ENCODE results near the gene UBL7. TPM values are rescaled to one million over a fixed set of nuclear protein-coding genes. Genes with fewer than 3 reads are reported as not detected.

The UBL7 gene
- total and polyA plus RNA-seq, 5 experiments from 2014 or later: 49.0 to 151 (median 113) TPM

- Mint-ChIP-seq H3K27me3 (no peaks in the 10 kb centered on the region), H3K36me3 (peaks cover 0 to under 1% (median 0%) of the 10 kb centered on the region in 3 donors), H3K27ac (peak overlapping the region in 1 of 10 donors; percentile 20), H3K4me3 (no peak overlapping the region), H3K4me1 (peaks cover 17 to 32% (median 26%) of the 10 kb centered on the region in 4 donors), H3K9me3 (no peaks in the 10 kb centered on the region)
- POLR2A ChIA-PET: no interaction called here
- DNase-seq: no peak
- ATAC-seq: no peak
Observed at GRCh38 chr15:74417670-74418069, 43.3 kb downstream of the UBL7 start.

- Mint-ChIP-seq H3K4me3 (no peak overlapping the region), H3K36me3 (no peaks in the 10 kb centered on the region), H3K9me3 (no peaks in the 10 kb centered on the region), H3K27me3 (no peaks in the 10 kb centered on the region), H3K4me1 (peaks cover 17 to 32% (median 24%) of the 10 kb centered on the region in 4 donors), H3K27ac (no peak overlapping the region)
- DNase-seq (no peak), ATAC-seq (no peak)
- POLR2A ChIA-PET: no interaction called here
Observed at GRCh38 chr15:74417225-74417624, 43.7 kb downstream of the UBL7 start.

- POLR2A ChIA-PET: no interaction called here
- ATAC-seq: no peak
- Mint-ChIP-seq H3K4me1 (peaks cover 17 to 32% (median 22%) of the 10 kb centered on the region in 4 donors), H3K27me3 (no peaks in the 10 kb centered on the region), H3K9me3 (no peaks in the 10 kb centered on the region), H3K36me3 (no peaks in the 10 kb centered on the region), H3K4me3 (peak overlapping the region in 1 of 10 donors; percentile 2), H3K27ac (peak overlapping the region in 6 of 10 donors; percentile 30 to 75 (median 48))
- no peak for DNase-seq
Observed at GRCh38 chr15:74415966-74416916, 44.7 kb downstream of the UBL7 start.

GRCh38 chr15:74414603-74415338 is 46.2 kb downstream of the UBL7 start:
- Mint-ChIP-seq H3K27me3 (no peaks in the 10 kb centered on the region), H3K36me3 (peaks cover 0 to 6% (median 0%) of the 10 kb centered on the region in 3 donors), H3K27ac (peak overlapping the region in 1 of 10 donors; percentile 34), H3K4me1 (peaks cover 10 to 23% (median 18%) of the 10 kb centered on the region in 4 donors), H3K4me3 (no peak overlapping the region), H3K9me3 (no peaks in the 10 kb centered on the region)
- DNase-seq (no peak), ATAC-seq (no peak)
- POLR2A ChIA-PET: no interaction called here

- POLR2A ChIA-PET: no interaction called here
Observed at GRCh38 chr15:74414081-74414580, 46.8 kb downstream of the UBL7 start.

GRCh38 chr15:74413350-74414080 is 47.4 kb downstream of the UBL7 start:
- DNase-seq (no peak), ATAC-seq (no peak)
- H3K27ac Mint-ChIP-seq: peak overlapping the region in 2 of 10 donors; percentile 27 to 42
- no peak overlapping the region for H3K4me3 Mint-ChIP-seq
- H3K36me3 Mint-ChIP-seq: peaks cover 0 to 6% (median 0%) of the 10 kb centered on the region in 3 donors
- POLR2A ChIA-PET: no interaction called here
- H3K9me3 Mint-ChIP-seq: no peaks in the 10 kb centered on the region
- H3K4me1 Mint-ChIP-seq: peaks cover 10 to 23% (median 17%) of the 10 kb centered on the region in 4 donors
- no peaks in the 10 kb centered on the region for H3K27me3 Mint-ChIP-seq

More at GRCh38 chr15:74414081-74414580, 46.8 kb downstream of the UBL7 start:
- no peaks in the 10 kb centered on the region for H3K27me3 Mint-ChIP-seq
- H3K27ac Mint-ChIP-seq: peak overlapping the region in 2 of 10 donors; percentile 27 to 34
- H3K4me1 Mint-ChIP-seq: peaks cover 10 to 23% (median 17%) of the 10 kb centered on the region in 4 donors
- ATAC-seq (no peak), DNase-seq (no peak)
- no peak overlapping the region for H3K4me3 Mint-ChIP-seq
- H3K9me3 Mint-ChIP-seq: no peaks in the 10 kb centered on the region
- H3K36me3 Mint-ChIP-seq: peaks cover 0 to 6% (median 0%) of the 10 kb centered on the region in 3 donors

- Mint-ChIP-seq H3K9me3 (no peaks in the 10 kb centered on the region), H3K36me3 (peaks cover 0 to 6% (median 0%) of the 10 kb centered on the region in 3 donors), H3K27me3 (no peaks in the 10 kb centered on the region), H3K4me3 (no peak overlapping the region), H3K4me1 (peaks cover 10 to 23% (median 17%) of the 10 kb centered on the region in 4 donors), H3K27ac (no peak overlapping the region)
- ATAC-seq (no peak), DNase-seq (no peak)
- POLR2A ChIA-PET: interaction anchor here (0.6 to 1.0 kb wide), 2 partner anchors 9 to 164 kb away, joined by 3 read pairs; no protein-coding TSS in a partner anchor
Observed at GRCh38 chr15:74412159-74412558, 48.8 kb downstream of the UBL7 start.

GRCh38 chr15:74411686-74412085 is 49.3 kb downstream of the UBL7 start:
- Mint-ChIP-seq H3K27me3 (no peaks in the 10 kb centered on the region), H3K27ac (no peak overlapping the region), H3K36me3 (peaks cover 0 to 6% (median 0%) of the 10 kb centered on the region in 3 donors), H3K4me1 (peaks cover 12 to 23% (median 18%) of the 10 kb centered on the region in 4 donors), H3K9me3 (no peaks in the 10 kb centered on the region), H3K4me3 (no peak overlapping the region)
- POLR2A ChIA-PET: interaction anchor here (0.6 to 1.0 kb wide), 2 partner anchors 9 to 164 kb away, joined by 3 read pairs; no protein-coding TSS in a partner anchor
- ATAC-seq (no peak), DNase-seq (no peak)

GRCh38 chr15:74410502-74410901 is 50.5 kb downstream of the UBL7 start:
- Mint-ChIP-seq H3K4me3 (no peak overlapping the region), H3K27ac (no peak overlapping the region), H3K27me3 (no peaks in the 10 kb centered on the region), H3K9me3 (no peaks in the 10 kb centered on the region), H3K36me3 (peaks cover 0 to 6% (median 0%) of the 10 kb centered on the region in 3 donors), H3K4me1 (peaks cover 11 to 13% (median 12%) of the 10 kb centered on the region in 4 donors)
- ATAC-seq (no peak), DNase-seq (no peak)
- POLR2A ChIA-PET: no interaction called here

- Mint-ChIP-seq H3K27me3 (no peaks in the 10 kb centered on the region), H3K4me3 (no peak overlapping the region), H3K9me3 (no peaks in the 10 kb centered on the region), H3K4me1 (peaks cover 3 to 16% (median 5%) of the 10 kb centered on the region in 4 donors), H3K36me3 (peaks cover 0 to 6% (median 0%) of the 10 kb centered on the region in 3 donors), H3K27ac (no peak overlapping the region)
- POLR2A ChIA-PET: no interaction called here
- DNase-seq: no peak
- ATAC-seq: no peak
Observed at GRCh38 chr15:74409225-74409624, 51.7 kb downstream of the UBL7 start.

- POLR2A ChIA-PET: no interaction called here
- Mint-ChIP-seq H3K36me3 (peaks cover 0 to 6% (median 0%) of the 10 kb centered on the region in 3 donors), H3K4me1 (peaks cover 6 to 20% (median 8%) of the 10 kb centered on the region in 4 donors), H3K27me3 (no peaks in the 10 kb centered on the region), H3K9me3 (no peaks in the 10 kb centered on the region), H3K4me3 (no peak overlapping the region), H3K27ac (peak overlapping the region in 1 of 10 donors; percentile 40)
- ATAC-seq (no peak), DNase-seq (no peak)
Observed at GRCh38 chr15:74408815-74409214, 52.1 kb downstream of the UBL7 start.

GRCh38 chr15:74408385-74408784 is 52.6 kb downstream of the UBL7 start:
- Mint-ChIP-seq H3K4me3 (no peak overlapping the region), H3K4me1 (peaks cover 6 to 24% (median 12%) of the 10 kb centered on the region in 4 donors), H3K36me3 (peaks cover 0 to 6% (median 0%) of the 10 kb centered on the region in 3 donors), H3K27ac (peak overlapping the region in 2 of 10 donors; percentile 4 to 19), H3K27me3 (no peaks in the 10 kb centered on the region), H3K9me3 (no peaks in the 10 kb centered on the region)
- no peak for ATAC-seq
- POLR2A ChIA-PET: no interaction called here
- DNase-seq: no peak

All from naive thymus-derived CD8-positive, alpha-beta T cell (primary cell).